HG02970 (cell line): ENCODE results near the gene TMEM181.
"Not testable (repeated sequence)": the region's sequence is repeated elsewhere in the genome, so short reads cannot be mapped to it uniquely, and the experiment has no call there.

ENCODE experiments used
- ATAC-seq: cut with Tn5 transposase; IDR thresholded peaks from one replicate; pipeline ENCODE4 v1.9.1; 2021; ENCODE audit warnings: mild to moderate bottlenecking, moderate library complexity, moderate number of reproducible peaks; ENCODE audit not compliant: unreplicated experiment, low FRiP score

TMEM181 gene

DNA sequence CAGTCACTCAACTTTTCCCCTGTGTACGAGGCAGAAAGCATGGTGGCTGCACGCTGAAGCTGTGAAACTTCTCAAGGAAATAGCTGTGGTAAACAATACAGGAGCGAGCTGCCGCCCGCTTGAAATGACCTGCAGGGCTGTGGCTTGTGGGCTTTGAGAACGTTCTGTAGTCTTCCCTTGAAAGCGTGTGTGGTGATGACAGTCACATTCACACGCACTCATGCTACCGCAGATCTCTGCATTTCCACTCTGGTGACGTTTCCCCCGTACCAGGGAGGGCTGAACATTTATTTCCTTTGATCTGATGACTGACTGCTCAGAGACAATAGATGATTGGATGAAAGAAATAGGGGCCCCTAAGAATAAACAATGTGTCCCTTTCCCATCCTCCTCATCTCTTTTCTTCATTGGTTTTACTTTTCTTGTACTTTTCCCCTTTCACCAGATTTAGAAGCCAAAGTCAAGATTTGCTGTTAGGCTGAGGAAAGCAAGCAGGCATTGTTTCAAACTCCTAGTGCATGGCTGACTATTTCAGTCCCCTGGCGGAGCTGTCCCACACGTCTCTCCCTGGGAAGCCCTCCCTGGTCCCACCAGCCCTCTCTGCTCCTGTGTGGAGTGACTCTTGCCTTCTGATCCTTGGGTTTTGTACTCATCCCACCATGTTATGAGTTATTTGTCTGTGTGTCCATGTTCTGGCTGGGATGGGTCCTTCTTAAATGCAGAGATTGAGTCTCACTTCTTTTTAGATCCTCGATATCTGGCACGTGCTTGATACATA is 93.9 kb downstream of the TMEM181 start:
- no peak for ATAC-seq

DNA sequence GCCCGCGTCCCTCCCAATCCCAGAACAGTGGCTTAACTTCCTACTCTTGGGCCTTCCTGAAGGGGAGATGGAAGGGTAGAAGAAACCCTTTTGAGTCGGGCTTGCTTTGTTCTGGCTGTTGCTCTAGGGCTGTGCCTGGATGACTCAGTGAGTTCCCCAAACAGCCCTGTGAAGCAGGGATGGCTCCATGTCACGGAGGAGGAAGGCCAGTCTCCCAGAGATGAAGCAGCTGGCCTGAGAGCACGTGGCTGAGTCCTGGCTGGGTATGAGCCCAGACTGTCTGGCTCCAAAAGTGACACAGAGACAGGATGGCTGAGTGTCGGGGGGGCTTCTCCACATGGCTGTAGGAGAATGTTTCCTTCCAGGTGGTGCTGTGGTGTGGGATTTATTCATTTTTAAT is 94.6 kb downstream of the TMEM181 start:
- no peak for ATAC-seq

DNA sequence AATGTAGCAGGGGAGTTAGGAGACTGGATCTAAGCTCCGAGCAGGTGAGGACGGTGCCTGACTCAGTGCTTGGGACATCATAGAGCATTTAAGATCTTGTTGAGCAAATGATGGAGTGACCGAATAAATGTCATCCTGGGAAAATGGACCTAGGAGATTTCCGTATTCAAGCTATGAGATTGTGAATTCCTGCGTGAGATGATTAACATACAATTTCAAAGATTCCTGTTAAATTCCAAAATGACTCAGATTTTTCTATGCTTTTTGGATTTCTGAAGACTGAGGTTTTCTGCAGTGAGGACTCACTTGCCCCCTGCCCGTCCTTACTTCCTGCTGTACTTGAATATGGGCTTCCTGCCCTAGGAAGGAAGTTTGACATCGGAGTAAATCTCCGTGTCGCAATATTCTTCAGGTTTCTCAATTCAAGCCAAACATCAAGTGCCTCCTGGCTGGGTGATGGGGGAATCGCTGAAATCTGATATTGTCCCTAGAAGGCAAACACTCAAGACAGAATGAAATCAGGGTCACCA is 95.1 kb downstream of the TMEM181 start:
- no peak for ATAC-seq

DNA sequence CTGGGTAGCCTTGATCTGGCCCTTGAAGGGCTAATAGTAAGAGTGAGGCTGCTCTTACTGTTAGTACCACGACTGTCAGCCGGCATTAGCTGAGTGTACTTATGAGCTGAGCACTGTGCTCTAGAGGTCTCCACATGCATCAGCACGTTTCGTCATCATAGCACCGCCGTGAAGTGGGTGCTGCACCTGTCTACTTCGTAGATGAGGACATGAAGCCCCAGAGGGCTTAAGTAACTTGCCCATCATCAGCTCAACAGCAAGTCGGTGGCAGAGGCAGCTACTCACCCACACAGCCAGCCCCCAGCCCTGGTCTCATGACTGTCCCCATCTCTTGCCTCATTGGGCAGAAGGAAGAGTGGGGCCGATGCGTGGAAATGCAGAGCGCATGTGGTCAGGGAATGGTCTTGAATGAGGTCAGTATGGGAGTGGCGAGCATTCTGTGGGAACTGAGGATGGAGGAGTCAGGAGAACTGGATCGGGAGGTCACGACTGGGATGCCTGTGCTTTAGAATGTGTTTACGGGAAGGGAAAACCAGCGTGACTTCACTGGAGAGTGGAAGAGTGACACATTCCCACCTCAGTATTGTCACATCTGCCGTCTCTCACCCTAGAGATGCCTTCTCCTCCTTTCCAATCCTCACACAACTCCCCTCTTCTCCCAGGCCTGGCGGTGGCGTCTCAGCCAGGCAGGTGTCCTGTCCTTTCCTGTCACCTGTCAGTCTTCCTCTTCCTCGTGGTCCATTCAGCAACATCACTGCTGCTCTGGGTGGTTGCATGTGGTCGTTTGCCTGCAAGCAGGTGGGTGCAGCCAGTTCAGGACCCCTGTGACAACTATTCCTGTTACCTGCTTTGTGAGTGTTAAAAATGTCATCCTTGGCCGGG is 95.9 kb downstream of the TMEM181 start:
- no peak for ATAC-seq

DNA sequence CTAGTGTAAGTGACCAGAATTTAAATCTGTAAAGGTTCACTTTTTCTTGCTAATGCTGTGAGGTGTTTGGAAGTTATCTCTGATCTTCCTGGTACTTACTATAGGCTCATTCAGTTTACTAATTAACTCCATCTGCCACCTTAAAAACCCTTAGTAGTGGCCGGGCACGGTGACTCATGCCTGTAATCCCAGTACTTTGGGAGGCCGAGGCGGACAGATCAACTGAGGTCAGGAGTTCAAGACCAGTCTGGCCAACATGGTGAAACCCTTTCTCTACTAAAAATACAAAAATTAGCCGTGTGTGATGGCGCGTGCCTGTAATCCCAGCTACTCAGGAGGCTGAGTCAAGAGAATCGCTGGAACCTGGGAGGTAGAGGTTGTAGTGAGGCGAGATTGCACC is 97.1 kb downstream of the TMEM181 start:
- not testable (repeated sequence) for ATAC-seq

DNA sequence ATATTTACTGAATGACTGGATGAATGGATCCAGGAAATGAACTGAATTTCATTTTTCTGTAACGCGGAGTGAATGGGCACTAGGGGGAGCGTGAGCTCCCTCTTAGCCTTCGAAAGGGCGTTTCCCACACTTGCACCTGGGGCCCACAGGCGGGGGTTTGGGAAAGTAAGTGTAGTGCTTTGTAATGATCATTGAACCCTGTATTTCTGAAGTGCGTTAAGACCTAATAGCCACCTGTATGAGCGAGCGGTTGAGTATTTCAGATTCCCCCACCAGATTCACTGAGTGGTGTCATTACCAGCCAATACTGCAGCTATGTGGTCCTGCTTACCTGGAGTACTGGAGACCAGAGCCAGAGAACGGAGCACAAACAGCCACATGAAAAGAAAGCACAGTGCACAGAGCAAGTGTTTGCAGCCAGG is 100.5 kb downstream of the TMEM181 start:
- no peak for ATAC-seq

DNA sequence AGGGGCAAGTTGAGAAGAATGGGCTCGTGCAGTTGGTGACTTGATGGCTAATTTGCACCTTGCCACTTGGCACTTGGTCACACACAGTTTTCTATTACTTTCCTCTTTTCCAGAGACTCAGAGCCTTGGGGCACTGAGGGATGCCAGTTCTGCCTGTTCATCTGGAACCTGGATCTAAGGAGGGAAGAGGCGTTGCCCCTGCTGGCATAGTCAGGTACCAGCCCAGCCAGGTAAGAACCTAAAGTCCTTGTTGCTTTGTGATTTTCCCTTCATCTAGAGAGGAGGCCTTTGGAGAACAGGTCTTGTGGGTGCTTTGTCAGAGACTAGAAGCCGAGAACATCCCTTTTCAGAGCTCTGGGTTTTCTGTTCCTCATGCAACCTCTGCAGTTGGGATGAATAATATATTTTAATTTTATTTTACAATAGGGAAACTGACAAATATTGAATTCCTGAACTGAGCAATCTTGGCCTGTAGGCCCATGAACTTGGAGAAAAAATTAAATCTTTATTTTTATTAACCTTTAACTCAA is 101.3 kb downstream of the TMEM181 start:
- no peak for ATAC-seq

DNA sequence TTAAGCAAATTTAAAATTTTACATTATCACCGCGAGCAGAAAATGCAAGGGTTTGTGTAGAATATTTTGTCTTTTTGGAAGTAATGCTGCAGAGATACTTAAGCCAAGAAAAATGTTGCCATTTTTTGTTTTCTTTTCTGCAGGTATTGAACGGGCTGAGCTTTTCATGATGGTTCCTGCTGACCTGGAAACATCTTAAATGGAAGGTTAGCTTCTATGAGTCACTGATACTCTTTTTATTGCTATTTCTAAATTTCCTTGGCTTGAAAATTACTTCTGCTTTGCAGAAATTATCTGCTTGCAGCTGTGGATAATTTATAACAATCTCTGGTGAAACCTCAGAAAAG is 102.7 kb downstream of the TMEM181 start:
- no peak for ATAC-seq

DNA sequence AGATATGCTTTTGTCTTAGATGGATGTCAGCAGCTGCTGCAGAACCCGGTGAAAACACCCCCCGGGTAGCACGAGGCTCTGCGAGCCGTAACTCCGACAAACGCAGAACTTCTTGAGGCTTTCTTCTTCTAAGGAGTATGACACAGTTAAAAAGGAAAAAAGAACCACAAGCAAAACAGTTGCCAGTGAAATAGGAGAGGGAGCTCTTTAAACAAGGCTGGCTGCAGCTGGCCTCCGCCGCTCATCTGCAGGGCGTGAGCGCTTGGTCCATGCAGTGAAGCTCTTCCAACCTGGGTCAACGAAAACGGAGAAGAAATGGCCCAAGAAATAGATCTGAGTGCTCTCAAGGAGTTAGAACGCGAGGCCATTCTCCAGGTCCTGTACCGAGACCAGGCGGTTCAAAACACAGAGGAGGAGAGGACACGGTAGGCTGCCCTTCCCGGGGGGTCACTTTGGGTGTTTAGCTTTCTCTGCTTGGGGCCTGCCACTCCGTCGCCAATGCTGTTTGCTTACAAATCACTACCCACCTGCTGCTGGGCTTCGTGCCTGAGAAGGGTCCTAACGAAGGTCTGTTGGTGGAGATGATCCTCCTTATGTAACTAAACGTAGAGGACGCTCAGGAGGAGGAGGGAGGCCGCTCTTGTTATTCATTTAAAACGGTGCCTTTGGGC is 103.2 kb downstream of the TMEM181 start:
- ATAC-seq, result no peak

DNA sequence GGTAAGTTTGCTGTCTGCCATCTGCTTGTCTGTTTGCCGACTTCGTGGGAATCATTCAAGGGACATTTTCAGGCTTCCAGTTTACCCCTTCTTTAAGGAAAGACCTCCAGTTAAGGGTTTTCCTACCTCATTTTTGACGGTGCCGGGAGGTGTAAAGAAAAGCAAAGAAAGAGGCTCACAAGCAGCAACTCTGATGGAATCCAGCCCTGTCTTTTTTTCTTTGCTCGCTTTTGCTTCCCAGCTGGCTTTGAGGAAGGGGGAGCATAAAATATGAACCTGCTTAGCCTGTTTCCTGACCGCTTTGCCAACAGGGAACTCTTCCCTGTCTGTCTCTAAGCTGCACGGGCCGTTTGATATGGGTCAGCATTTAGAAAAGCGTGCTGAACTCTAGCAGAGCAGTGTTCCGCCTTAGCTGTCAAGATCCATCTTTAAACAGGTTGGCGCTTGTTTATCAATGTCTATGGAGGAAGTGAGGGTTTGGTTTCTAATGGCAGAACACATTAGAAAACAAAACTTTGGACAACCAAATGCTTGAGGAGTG is 103.8 kb downstream of the TMEM181 start:
- no peak for ATAC-seq

DNA sequence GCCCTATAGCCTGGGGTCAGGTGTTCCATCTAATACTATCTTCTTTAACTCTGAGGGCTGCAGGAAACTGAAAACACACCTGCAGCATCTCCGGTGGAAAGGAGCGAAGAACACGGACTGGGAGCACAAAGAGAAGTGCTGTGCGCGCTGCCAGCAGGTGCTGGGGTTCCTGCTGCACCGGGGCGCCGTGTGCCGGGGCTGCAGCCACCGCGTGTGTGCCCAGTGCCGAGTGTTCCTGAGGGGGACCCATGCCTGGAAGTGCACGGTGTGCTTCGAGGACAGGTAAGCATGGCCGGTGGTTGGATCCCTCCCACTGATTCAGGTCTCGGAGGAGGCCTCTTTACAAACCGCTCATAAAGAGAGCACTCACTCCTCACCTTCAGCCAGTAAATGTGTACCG is 105.4 kb downstream of the TMEM181 start:
- ATAC-seq, result no peak

DNA sequence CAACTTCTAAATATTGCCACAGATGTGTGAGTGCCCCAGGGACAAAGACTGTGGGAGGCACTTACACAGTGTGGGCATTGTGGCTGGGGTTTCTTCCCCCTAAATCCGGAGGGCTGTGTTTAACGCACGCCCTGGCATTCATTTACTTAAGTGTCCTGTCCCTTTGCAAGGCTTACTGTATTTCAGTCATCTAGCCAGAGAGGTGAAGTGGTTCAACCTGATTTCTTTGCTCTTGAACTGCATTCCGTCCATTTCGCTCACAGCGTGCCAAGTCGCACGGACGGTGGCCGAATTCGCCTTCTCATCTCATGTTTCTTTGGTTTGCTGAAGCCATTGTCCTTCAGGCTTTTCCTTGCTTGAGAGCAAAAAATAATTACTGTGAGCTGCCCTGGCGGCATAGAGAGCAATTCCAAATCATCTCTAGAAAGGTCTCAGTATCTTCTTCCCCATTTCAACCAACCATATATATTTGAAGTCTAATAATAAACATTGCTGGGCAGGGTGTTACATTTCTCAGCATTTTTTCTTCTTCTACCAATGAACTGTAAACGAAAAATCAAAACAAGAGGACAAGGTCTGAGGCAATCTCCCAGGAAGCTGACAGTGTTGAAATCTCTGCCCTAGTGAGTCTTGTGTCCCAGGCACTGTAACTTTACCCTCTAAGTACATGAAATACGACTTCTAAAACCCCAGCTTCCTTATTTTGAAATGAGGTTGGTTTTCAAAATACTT is 106.9 kb downstream of the TMEM181 start:
- ATAC-seq, result no peak

DNA sequence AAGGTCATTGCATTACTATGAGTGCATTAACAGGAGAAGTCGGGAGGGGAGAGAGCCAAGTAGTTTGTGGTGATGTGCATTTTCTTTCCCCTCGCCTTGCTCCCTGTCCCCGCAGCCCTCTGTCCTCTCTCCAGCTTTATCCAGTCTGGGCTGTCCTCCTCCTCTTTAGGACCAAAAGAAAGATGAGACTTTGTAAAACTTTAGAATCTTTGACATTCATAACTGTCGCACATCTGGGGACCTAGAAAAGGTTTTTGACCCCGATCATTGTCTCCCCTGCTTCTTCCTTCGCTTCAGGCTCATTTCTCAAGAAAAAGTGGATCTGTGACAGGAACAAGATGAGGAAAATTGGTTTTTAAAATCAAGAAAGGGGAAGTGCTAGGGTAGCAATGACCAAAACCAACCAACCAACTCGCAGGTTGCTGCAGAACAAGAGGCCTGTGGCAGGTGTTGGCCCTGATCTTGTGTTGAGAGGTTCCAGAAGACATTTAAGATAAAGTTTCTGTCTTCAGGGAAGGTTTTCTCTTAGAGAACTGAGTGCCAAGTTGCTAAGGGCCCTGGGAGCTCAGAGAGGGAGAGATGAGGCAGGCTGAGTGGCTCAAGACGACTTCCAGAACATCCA is 107.6 kb downstream of the TMEM181 start:
- ATAC-seq, result no peak

DNA sequence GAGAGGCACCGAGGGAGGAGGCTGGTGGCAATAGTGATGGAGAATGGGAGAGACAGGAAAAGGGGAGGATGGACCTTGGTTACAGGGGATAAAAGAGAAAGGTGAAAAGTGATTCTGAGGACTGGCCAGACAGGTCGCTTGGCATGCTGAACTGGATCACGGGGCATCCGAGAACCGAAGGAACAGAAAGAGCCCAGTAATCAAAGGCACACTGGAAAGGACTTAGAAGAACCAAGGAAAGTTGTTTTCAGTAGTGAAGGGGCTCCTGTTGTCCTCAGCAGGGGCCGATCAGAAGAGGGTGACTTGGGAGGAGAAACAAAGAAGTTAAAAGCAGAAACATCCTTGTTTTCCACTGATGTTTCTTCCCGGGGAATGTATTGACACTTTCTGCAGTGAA is 108.8 kb downstream of the TMEM181 start:
- ATAC-seq, result no peak

DNA sequence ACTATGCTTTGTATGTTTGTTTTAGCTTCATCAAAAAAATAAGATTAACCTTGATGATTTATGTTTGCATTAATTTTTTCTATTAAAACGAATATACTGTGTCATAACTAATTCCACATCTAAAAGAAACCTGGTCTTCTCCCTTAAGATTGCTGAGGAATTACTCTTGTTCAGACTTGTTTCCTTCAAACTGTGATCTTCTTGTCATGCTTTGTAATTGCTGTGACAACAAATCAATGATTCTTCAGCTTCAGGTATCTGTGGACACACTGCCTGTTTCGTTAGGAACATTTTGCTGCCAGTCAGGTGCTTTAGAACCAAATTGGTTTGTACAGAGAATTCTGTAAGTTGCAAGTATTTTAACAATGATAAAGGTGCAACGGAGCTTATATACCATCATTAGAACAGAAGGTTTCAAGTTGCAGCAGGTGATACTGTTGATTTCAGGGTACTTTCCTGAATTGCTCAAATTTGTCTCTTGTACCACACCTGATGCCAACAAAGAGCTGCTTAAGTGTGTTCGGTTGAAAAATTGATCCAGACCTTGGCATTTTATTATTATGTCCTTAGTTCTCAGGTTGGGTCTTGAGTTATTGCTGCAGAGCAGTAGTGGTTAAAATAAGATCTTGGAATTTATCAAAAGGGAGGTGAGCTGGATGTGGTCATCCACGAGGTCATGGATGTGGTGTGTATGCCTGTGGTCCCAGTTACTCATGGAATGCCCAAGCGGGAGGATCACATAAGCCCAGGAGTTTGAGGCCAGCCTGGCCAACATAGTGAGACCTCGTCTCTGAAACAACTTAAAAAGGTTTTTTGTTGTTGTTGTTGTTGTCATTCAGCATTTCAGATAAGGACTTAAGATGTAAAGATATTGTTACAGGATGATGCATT is 109.5 kb downstream of the TMEM181 start:
- ATAC-seq, result no peak

DNA sequence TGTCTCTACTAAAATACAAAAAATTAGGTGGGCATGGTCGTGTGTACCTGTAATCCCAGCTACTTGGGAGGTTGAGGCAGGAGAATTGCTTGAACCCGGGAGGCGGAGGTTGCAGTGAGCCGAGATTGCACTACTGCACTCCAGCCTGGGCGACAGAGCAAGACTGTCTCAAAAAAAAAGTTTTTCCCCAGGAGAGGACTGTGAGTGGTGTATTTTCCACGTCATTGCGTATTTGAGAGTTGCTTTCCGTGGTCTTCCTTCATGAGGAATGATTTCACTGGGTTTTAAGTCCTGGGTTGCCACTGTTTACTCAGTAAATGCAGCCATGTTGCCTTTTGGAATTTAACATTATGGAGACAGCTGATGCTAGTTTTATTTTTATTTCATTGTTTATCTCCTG is 112.2 kb downstream of the TMEM181 start:
- not testable (repeated sequence) for ATAC-seq

DNA sequence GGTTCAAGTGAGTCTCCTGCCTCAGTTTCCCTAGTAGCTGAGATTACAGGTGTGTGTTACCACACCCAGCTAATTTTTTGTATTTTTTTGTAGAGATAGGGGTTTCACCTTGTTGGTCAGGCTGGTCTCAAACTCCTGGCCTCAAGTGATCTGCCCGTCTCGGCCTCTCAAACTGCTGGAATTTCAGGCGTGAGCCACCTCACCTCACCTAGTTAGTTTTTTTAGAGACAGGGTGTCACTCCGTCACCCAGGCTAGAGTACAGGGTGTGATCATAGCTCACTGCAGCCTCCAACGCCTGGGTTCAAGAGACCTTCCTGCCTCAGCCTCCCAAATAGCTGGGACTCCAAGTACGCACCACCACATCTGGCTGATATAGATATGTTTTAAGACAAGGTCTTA is 112.8 kb downstream of the TMEM181 start:
- no peak for ATAC-seq

DNA sequence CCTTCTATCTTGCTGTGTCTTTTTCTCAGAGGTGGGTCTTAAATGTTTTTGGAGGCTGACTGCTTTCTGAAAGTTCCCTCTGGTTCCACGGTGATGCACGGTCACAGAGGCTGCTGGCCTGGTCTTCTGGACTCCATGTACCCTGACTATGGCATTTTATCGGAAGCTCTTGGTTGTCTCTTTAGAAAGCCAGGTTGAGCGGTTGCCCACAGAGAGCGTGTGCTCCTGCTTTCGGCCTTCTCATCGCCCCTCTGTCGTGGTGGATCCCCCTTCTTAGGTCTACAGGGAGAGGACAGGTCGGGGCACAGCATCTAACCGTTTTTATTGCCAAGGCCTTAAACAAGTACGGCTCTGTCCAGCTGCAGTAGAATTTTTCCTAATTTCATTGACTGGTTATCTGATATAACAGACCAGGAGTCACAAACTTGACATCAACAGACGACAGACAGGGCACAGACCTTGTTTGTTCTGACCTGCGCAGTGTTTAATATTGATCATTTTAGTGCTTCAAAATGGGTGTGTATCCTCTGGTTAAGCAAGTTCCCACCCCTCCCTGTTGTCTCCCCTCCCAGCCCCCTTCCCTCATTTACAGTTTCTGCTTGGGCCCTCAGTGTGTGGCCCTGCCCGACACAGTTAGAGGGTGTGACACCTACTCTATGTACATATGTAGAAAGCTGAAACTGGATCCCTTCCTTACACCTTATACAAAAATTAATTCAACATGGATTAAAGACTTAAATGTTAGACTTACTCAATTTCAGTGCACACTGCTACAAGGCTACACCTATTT is 114.6 kb downstream of the TMEM181 start:
- ATAC-seq, result no peak
